GM19467 (cell line): ENCODE data around the gene P3H4.

Experiments
- ATAC-seq: cut with Tn5 transposase; IDR thresholded peaks from one replicate; pipeline ENCODE4 v1.9.1; 2021; ENCODE audit warnings: mild to moderate bottlenecking, moderate library complexity; ENCODE audit not compliant: unreplicated experiment

P3H4 gene

GRCh38 chr17:41822216-41823140 is 10.7 kb upstream of the P3H4 start:
- ATAC-seq, result no peak

- no peak for ATAC-seq
Observed at GRCh38 chr17:41821776-41822175, 10.0 kb upstream of the P3H4 start.

- ATAC-seq, result no peak
Observed at GRCh38 chr17:41818024-41818423, 6.3 kb upstream of the P3H4 start.

GRCh38 chr17:41816637-41817320 is 5.0 kb upstream of the P3H4 start:
- ATAC-seq, result no peak

GRCh38 chr17:41814195-41814594 is 2.4 kb upstream of the P3H4 start:
- ATAC-seq, result no peak

GRCh38 chr17:41813699-41814124 is 2.0 kb upstream of the P3H4 start:
- no peak for ATAC-seq

- ATAC-seq, result no peak
Observed at GRCh38 chr17:41813152-41813680, 1.5 kb upstream of the P3H4 start.

GRCh38 chr17:41812381-41813151 is 817 bp upstream of the P3H4 start, which contains the start of gene FKBP10:
Gene FKBP10 (plus strand): TSS chr17:41813004. CDS start chr17:41813035, 31 bp downstream.
- no peak for ATAC-seq

GRCh38 chr17:41810659-41811548 is 845 bp downstream of the P3H4 start:
- ATAC-seq, result no peak

- no peak for ATAC-seq
Observed at GRCh38 chr17:41806685-41807445, 4.9 kb downstream of the P3H4 start.

GRCh38 chr17:41803049-41804020 is 8.4 kb downstream of the P3H4 start:
- no peak for ATAC-seq

- ATAC-seq, result no peak
Observed at GRCh38 chr17:41801374-41802271, 10.1 kb downstream of the P3H4 start.

GRCh38 chr17:41800601-41801373 is 11.0 kb downstream of the P3H4 start:
- ATAC-seq, result no peak

GRCh38 chr17:41799366-41799765 is 12.4 kb downstream of the P3H4 start:
- no peak for ATAC-seq

GRCh38 chr17:41797377-41797776 is 14.4 kb downstream of the P3H4 start:
- no peak for ATAC-seq
